GM12801 (cell line): ENCODE data around the gene ARMH1.

Experiments
- CTCF ChIP-seq: IDR thresholded peaks from one replicate; pipeline ENCODE4 v1.5.1; 2011; ENCODE audit warnings: control low read depth; ENCODE audit not compliant: insufficient read length; ENCODE audit errors: extremely low read depth

Gene ARMH1

GRCh38 chr1:44651069-44651468 is 23.4 kb upstream of the ARMH1 start:
- no peak for TF ChIP-seq CTCF

- TF ChIP-seq CTCF, result peak; percentile 94
Observed at GRCh38 chr1:44652445-44653106, 21.9 kb upstream of the ARMH1 start.

- no peak for TF ChIP-seq CTCF
Observed at GRCh38 chr1:44653107-44653964, 21.2 kb upstream of the ARMH1 start.

- no peak for TF ChIP-seq CTCF
Observed at GRCh38 chr1:44654621-44655187, 19.8 kb upstream of the ARMH1 start.

GRCh38 chr1:44655609-44656008 is 18.9 kb upstream of the ARMH1 start:
- no peak for TF ChIP-seq CTCF

- TF ChIP-seq CTCF, result no peak
Observed at GRCh38 chr1:44659566-44659965, 14.9 kb upstream of the ARMH1 start.

- TF ChIP-seq CTCF, result no peak
Observed at GRCh38 chr1:44660176-44660575, 14.3 kb upstream of the ARMH1 start.
